HL-60 (cell line): ENCODE measurements around the gene SLC1A1.

ENCODE experiments used
- DNase-seq, 2 experiments: peaks; one replicate each; pipeline ENCODE4 v3.0.0-alpha.2; 2010 to 2020; ENCODE audit warnings: low read depth in 1 of 2, low spot score in 1 of 2
- H3K27ac ChIP-seq: fragments of 250-450 bp; sonication (Bioruptor Pico); replicated peaks from 2 replicates; pipeline ENCODE4 v1.5.1; 2020; ENCODE audit warnings: mild to moderate bottlenecking, moderate library complexity
- H3K27me3 ChIP-seq: fragments of 250-450 bp; sonication (Bioruptor Pico); 2 replicates; pipeline ENCODE4 v1.5.1; 2021; ENCODE audit warnings: mild to moderate bottlenecking, moderate library complexity; ENCODE audit not compliant: insufficient read depth, poor library complexity, severe bottlenecking
- H3K4me3 ChIP-seq: replicated peaks from 2 replicates; pipeline ENCODE4 v1.5.1; 2011; ENCODE audit warnings: mild to moderate bottlenecking, control low read depth, low read length; ENCODE audit not compliant: insufficient read depth
- GABPA ChIP-seq: IDR thresholded peaks from 2 replicates; pipeline ENCODE4 v1.6.1; 2012; ENCODE audit warnings: low read depth
- POLR2AphosphoS5 ChIP-seq: IDR thresholded peaks from 2 replicates; pipeline ENCODE4 v1.6.1; 2012; ENCODE audit warnings: low read depth
- SPI1 ChIP-seq: IDR thresholded peaks from 2 replicates; pipeline ENCODE4 v1.6.1; 2012; ENCODE audit warnings: low read depth, mild to moderate bottlenecking, borderline replicate concordance
- TF ChIP-seq, protein P1 (sequence below): IDR thresholded peaks from 2 replicates; pipeline ENCODE4 v1.6.1; 2012; ENCODE audit warnings: low read depth; ENCODE audit not compliant: insufficient replicate concordance
- TF ChIP-seq, protein P2 (sequence below): IDR thresholded peaks from one replicate; pipeline ENCODE4 v1.5.1; 2011; ENCODE audit warnings: low read length, control low read depth, inconsistent platforms; ENCODE audit not compliant: insufficient read depth

SLC1A1 gene

DNA sequence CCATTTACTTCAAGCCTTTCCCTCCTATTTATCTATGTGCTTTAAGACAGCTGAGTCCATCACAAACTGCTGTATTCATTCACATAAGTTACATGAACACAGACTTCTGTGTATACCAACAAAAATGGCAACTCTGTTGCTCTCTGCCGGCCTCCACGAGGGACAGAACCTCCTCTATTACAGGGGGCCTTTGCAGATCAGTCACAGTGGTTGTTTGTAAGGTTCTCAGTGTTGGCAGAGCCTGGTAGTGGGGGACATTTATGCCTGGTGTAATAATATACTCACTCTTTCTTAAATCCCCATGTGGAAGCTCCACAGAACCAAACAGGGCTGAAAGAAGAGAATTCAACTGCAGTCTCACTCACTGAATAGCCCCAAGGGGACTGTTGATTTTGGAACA is 76.5 kb downstream of the SLC1A1 start:
- no peak for DNase-seq
- no peaks in the 10 kb centered on the region for H3K27me3 ChIP-seq
- no peak overlapping the region for H3K27ac ChIP-seq
- TF ChIP-seq, protein P1, sequence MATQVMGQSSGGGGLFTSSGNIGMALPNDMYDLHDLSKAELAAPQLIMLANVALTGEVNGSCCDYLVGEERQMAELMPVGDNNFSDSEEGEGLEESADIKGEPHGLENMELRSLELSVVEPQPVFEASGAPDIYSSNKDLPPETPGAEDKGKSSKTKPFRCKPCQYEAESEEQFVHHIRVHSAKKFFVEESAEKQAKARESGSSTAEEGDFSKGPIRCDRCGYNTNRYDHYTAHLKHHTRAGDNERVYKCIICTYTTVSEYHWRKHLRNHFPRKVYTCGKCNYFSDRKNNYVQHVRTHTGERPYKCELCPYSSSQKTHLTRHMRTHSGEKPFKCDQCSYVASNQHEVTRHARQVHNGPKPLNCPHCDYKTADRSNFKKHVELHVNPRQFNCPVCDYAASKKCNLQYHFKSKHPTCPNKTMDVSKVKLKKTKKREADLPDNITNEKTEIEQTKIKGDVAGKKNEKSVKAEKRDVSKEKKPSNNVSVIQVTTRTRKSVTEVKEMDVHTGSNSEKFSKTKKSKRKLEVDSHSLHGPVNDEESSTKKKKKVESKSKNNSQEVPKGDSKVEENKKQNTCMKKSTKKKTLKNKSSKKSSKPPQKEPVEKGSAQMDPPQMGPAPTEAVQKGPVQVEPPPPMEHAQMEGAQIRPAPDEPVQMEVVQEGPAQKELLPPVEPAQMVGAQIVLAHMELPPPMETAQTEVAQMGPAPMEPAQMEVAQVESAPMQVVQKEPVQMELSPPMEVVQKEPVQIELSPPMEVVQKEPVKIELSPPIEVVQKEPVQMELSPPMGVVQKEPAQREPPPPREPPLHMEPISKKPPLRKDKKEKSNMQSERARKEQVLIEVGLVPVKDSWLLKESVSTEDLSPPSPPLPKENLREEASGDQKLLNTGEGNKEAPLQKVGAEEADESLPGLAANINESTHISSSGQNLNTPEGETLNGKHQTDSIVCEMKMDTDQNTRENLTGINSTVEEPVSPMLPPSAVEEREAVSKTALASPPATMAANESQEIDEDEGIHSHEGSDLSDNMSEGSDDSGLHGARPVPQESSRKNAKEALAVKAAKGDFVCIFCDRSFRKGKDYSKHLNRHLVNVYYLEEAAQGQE = no peak
- TF ChIP-seq, protein P2, sequence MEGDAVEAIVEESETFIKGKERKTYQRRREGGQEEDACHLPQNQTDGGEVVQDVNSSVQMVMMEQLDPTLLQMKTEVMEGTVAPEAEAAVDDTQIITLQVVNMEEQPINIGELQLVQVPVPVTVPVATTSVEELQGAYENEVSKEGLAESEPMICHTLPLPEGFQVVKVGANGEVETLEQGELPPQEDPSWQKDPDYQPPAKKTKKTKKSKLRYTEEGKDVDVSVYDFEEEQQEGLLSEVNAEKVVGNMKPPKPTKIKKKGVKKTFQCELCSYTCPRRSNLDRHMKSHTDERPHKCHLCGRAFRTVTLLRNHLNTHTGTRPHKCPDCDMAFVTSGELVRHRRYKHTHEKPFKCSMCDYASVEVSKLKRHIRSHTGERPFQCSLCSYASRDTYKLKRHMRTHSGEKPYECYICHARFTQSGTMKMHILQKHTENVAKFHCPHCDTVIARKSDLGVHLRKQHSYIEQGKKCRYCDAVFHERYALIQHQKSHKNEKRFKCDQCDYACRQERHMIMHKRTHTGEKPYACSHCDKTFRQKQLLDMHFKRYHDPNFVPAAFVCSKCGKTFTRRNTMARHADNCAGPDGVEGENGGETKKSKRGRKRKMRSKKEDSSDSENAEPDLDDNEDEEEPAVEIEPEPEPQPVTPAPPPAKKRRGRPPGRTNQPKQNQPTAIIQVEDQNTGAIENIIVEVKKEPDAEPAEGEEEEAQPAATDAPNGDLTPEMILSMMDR = no peak
- TF ChIP-seq GABPA (no peak), POLR2AphosphoS5 (no peak), SPI1 (no peak)
- H3K4me3 ChIP-seq = no peak overlapping the region

DNA sequence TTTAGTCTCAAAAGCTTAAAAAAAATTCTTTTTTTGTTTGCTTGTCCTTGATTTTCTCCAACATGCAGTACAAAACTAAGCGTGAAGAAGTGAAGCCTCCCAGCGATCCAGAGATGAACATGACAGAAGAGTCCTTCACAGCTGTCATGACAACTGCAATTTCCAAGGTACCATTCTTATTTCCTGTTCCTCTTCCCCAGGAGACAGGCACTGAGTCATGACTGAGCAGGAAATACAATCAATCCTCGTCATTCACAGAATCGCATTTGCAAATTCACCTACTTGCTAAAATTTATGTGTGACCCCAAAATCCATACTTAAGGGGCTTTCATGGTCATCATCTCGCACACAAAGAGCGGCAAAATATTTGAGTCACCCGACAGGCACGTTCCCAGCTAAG is 77.3 kb downstream of the SLC1A1 start:
- DNase-seq = no peak
- Histone ChIP-seq H3K27me3 (no peaks in the 10 kb centered on the region), H3K27ac (no peak overlapping the region), H3K4me3 (no peak overlapping the region)
- TF ChIP-seq POLR2AphosphoS5 (no peak), GABPA (no peak), SPI1 (no peak)
- TF ChIP-seq, protein P2 = no peak
- TF ChIP-seq, protein P1 = no peak

DNA sequence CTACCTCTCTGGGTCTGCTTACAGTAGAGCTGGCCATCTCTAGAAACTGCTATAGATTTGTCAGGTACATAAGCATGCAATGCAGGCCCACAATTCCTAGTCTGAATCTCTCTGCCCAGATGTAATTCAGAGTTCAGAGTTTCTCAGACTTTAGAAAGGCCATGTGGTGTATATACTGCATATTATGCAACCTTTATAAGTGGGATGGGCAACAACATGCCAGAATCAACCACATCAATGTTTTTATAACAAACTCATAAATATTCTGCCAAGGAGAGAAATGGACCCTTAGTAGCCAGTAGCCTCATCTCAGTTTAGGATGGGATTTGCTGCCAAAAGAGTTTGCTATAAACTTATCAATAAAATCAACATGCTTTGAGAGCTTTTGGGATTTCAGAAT is 78.8 kb downstream of the SLC1A1 start:
- Histone ChIP-seq H3K4me3 (no peak overlapping the region), H3K27me3 (no peaks in the 10 kb centered on the region), H3K27ac (no peak overlapping the region)
- no peak for DNase-seq
- TF ChIP-seq GABPA = no peak
- TF ChIP-seq, protein P1 = no peak
- TF ChIP-seq, protein P2 = no peak
- no peak for TF ChIP-seq POLR2AphosphoS5
- no peak for TF ChIP-seq SPI1
